SK-N-SH (cell line): ENCODE measurements around the gene IKBIP. TPM values are rescaled to one million over a fixed set of nuclear protein-coding genes. Genes with fewer than 3 reads are reported as not detected.

ENCODE experiments used
- CTCF ChIA-PET: fragments of 300-600, 350-600 bp; formaldehyde crosslinking; extraction: SDS; loops from one replicate; lab custom pipeline; 2021; lab: Yijun Ruan, JAX
- POLR2A ChIA-PET: fragments of 350-600 bp; sonication (Branson Sonifier 250); formaldehyde crosslinking; extraction: SDS; loops from one replicate; lab custom pipeline; 2020; ENCODE audit warnings: antibody characterized with exemption, inconsistent platforms; lab: Yijun Ruan, JAX
- DNase-seq: peaks from one replicate; pipeline ENCODE4 v3.0.0; 2012
- H2AFZ ChIP-seq: fragments of 200-600 bp; sonication (generic); 2 replicates; pipeline ENCODE4 v1.8.1; 2016; ENCODE audit warnings: antibody characterized with exemption, mild to moderate bottlenecking, low read depth
- H3F3A ChIP-seq: fragments of 200-600 bp; sonication (generic); replicated peaks from 2 replicates; pipeline ENCODE3; 2016; ENCODE audit warnings: antibody characterized with exemption, mild to moderate bottlenecking; ENCODE audit not compliant: insufficient read depth
- H3K27ac ChIP-seq, 2 experiments: fragments of 200-500 bp in 1 of 2; fragments of 200-600 bp in 1 of 2; sonication (Bioruptor generic) in 1 of 2; sonication (generic), shearing (Covaris generic) in 1 of 2; 2 replicates each; pipeline versions ENCODE4 v1.5.1 to v1.6.1; 2014 to 2016; ENCODE audit warnings: low read depth in 2 of 2, inconsistent platforms in 1 of 2, low read length in 1 of 2, mild to moderate bottlenecking in 1 of 2, mixed read lengths in 1 of 2
- H3K27me3 ChIP-seq: fragments of 200-600 bp; sonication (generic), shearing (Covaris generic); 2 replicates; pipeline ENCODE4 v1.6.1; 2016; ENCODE audit warnings: mixed run types; ENCODE audit not compliant: insufficient read depth
- H3K36me3 ChIP-seq, 2 experiments: fragments of 200-500 bp in 1 of 2; fragments of 200-600 bp in 1 of 2; sonication (Bioruptor generic) in 1 of 2; sonication (generic) in 1 of 2; replicated peaks in 1 of 2; 2 replicates each; pipeline versions ENCODE3 to v1.5.1; 2014 to 2016; ENCODE audit warnings: low read length in 1 of 2, mild to moderate bottlenecking in 1 of 2; ENCODE audit not compliant: insufficient read depth in 2 of 2, control insufficient read depth in 1 of 2
- H3K4me1 ChIP-seq, 2 experiments: fragments of 200-500 bp in 1 of 2; fragments of 200-600 bp in 1 of 2; sonication (Bioruptor generic) in 1 of 2; sonication (generic), shearing (Covaris generic) in 1 of 2; 2 replicates each; pipeline versions ENCODE4 v1.5.1 to v1.6.1; 2014 to 2016; ENCODE audit warnings: low read depth in 1 of 2, low read length in 1 of 2, mixed run types in 1 of 2; ENCODE audit not compliant: insufficient read depth in 2 of 2, control insufficient read depth in 1 of 2
- H3K4me2 ChIP-seq: fragments of 200-600 bp; sonication (generic), shearing (Covaris generic); 2 replicates; pipeline ENCODE4 v1.6.1; 2017; ENCODE audit warnings: mixed run types
- H3K4me3 ChIP-seq, 2 experiments: fragments of 200-500 bp in 1 of 2; fragments of 200-600 bp in 1 of 2; sonication (Bioruptor generic) in 1 of 2; sonication (generic), shearing (Covaris generic) in 1 of 2; 2 replicates each; pipeline versions ENCODE4 v1.5.1 to v1.8.1; 2014 to 2016; ENCODE audit warnings: low read depth in 2 of 2, inconsistent platforms in 1 of 2, low read length in 1 of 2, mild to moderate bottlenecking in 1 of 2, mixed read lengths in 1 of 2, moderate library complexity in 1 of 2
- H3K79me2 ChIP-seq: fragments of 200-600 bp; sonication (generic); 2 replicates; pipeline ENCODE4 v1.8.1; 2017; ENCODE audit warnings: mild to moderate bottlenecking; ENCODE audit not compliant: insufficient read depth
- H3K9ac ChIP-seq: fragments of 200-600 bp; sonication (generic); 2 replicates; pipeline ENCODE4 v1.6.1; 2017; ENCODE audit warnings: mixed run types
- H3K9me2 ChIP-seq: fragments of 200-600 bp; sonication (generic); 2 replicates; pipeline ENCODE4 v1.6.1; 2017; ENCODE audit warnings: mixed run types
- H3K9me3 ChIP-seq: fragments of 200-600 bp; sonication (generic); 2 replicates; pipeline ENCODE4 v1.6.1; 2017; ENCODE audit warnings: mixed run types, mild to moderate bottlenecking, moderate library complexity
- H4K20me1 ChIP-seq: fragments of 200-600 bp; sonication (generic); 2 replicates; pipeline ENCODE4 v1.6.1; 2017; ENCODE audit warnings: mild to moderate bottlenecking, mixed run types; ENCODE audit not compliant: insufficient read depth
- CTCF ChIP-seq: fragments of 200-600 bp; sonication (generic); IDR thresholded peaks from 2 replicates; pipeline ENCODE4 v1.6.1; 2017; ENCODE audit warnings: antibody characterized with exemption, mild to moderate bottlenecking, moderate library complexity
- ELF1 ChIP-seq: IDR thresholded peaks from 2 replicates; pipeline ENCODE4 v1.4.0; 2012
- EP300 ChIP-seq, 2 experiments: IDR thresholded peaks; 2 replicates each; pipeline versions ENCODE4 v1.4.0 to v1.6.1; 2012; ENCODE audit warnings: borderline replicate concordance in 1 of 2, low read depth in 1 of 2, low read length in 1 of 2
- EZH2phosphoT487 ChIP-seq: fragments of 200-600 bp; sonication (generic); IDR thresholded peaks from 2 replicates; pipeline ENCODE4 v1.6.1; 2017; ENCODE audit warnings: low read depth, mixed run types, mild to moderate bottlenecking, antibody characterized with exemption, moderate library complexity, borderline replicate concordance
- GABPA ChIP-seq: IDR thresholded peaks from 2 replicates; pipeline ENCODE4 v1.4.0; 2012; ENCODE audit warnings: low read depth, mild to moderate bottlenecking
- GATA2 ChIP-seq: sonication (generic); formaldehyde crosslinking; IDR thresholded peaks from 2 replicates; pipeline ENCODE4 v1.5.0; 2020; ENCODE audit warnings: mild to moderate bottlenecking, missing genetic modification reagents
- MAX ChIP-seq: IDR thresholded peaks from 2 replicates; pipeline ENCODE4 v1.4.0; 2012; ENCODE audit warnings: low read depth
- MEF2A ChIP-seq: IDR thresholded peaks from 2 replicates; pipeline ENCODE4 v1.4.0; 2012; ENCODE audit warnings: low read depth, borderline replicate concordance
- NFIC ChIP-seq: IDR thresholded peaks from 2 replicates; pipeline ENCODE4 v1.4.0; 2012; ENCODE audit warnings: borderline replicate concordance
- POLR2AphosphoS5 ChIP-seq: IDR thresholded peaks from 2 replicates; pipeline ENCODE4 v1.6.1; 2012; ENCODE audit warnings: low read depth, low read length
- REST ChIP-seq: IDR thresholded peaks from 2 replicates; pipeline ENCODE4 v1.6.1; 2012; ENCODE audit warnings: mild to moderate bottlenecking, low read depth, low read length, moderate library complexity
- RXRA ChIP-seq: IDR thresholded peaks from 2 replicates; pipeline ENCODE4 v1.4.0; 2012; ENCODE audit warnings: low read depth, mild to moderate bottlenecking, borderline replicate concordance
- SMC3 ChIP-seq: IDR thresholded peaks from 2 replicates; pipeline ENCODE4 v1.6.1; 2012; ENCODE audit warnings: low read depth, low read length, improper control_type of control experiment
- TAF1 ChIP-seq: IDR thresholded peaks from 2 replicates; pipeline ENCODE4 v1.6.1; 2012; ENCODE audit warnings: low read depth, mild to moderate bottlenecking, low read length, moderate library complexity, borderline replicate concordance
- USF2 ChIP-seq: fragments of 150-350 bp; IDR thresholded peaks from 2 replicates; pipeline ENCODE4 v1.6.1; 2017; ENCODE audit warnings: antibody characterized with exemption, low read length, low read depth, borderline replicate concordance
- YY1 ChIP-seq: IDR thresholded peaks from 2 replicates; pipeline ENCODE4 v1.4.0; 2012; ENCODE audit warnings: low read depth, mild to moderate bottlenecking
- WGBS: methylation state at CpG from one replicate; pipeline ENCODE4 v1.1.6; 2017; ENCODE audit warnings: low lambda C conversion rate; 5-methylcytosine and 5-hydroxymethylcytosine counted together
- polyA plus RNA-seq, 3 experiments: library from polyadenylated mRNA; depleted of rRNA; stranded (reverse); fragments of >200 nt; gene quantifications; 2 replicates each; pipeline ENCODE4 v1.2.3, GENCODE V29; 2012

IKBIP gene
- polyA plus RNA-seq, 1 of the 3 experiments (the other 2 are of a cell fraction), result 25.2 TPM

- TF ChIP-seq USF2, result no peak
- no peak for TF ChIP-seq GABPA
- peak; percentile 32; the same call in 1 of the 2 replicates for TF ChIP-seq CTCF
- no peak for TF ChIP-seq EZH2phosphoT487
- no peak for TF ChIP-seq RXRA
- Histone ChIP-seq H2AFZ (no peak overlapping the region), H4K20me1 (peaks cover 4% of the 10 kb centered on the region; the same call in 1 of the 2 replicates), H3F3A (peaks cover 44% of the 10 kb centered on the region), H3K9me3 (no peaks in the 10 kb centered on the region), H3K4me3 (no peak overlapping the region), H3K4me2 (no peak overlapping the region), H3K4me1 (no peaks in the 10 kb centered on the region), H3K27me3 (no peaks in the 10 kb centered on the region), H3K79me2 (no peaks in the 10 kb centered on the region; the same call in 1 of the 2 replicates), H3K9me2 (no peaks in the 10 kb centered on the region), H3K27ac (no peak overlapping the region), H3K36me3 (peaks cover 24 to 26% of the 10 kb centered on the region in 2 experiments), H3K9ac (no peak overlapping the region)
- no peak for DNase-seq
- ChIA-PET CTCF (interaction anchor here (0.7 to 5.9 kb wide), 6 partner anchors 8 to 778 kb away, joined by 3 to 25 read pairs (median 3); partner anchors contain the start of gene SLC25A3), POLR2A (no interaction called here)
- 72% methylated on average over 2 of the region's 2 CpGs for WGBS
Observed at GRCh38 chr12:98606359-98606988, 38.1 kb downstream of the IKBIP start.

GRCh38 chr12:98601924-98602323, 42.7 kb downstream of the IKBIP start:
- Histone ChIP-seq H3K27me3 (no peaks in the 10 kb centered on the region), H4K20me1 (peaks cover 30% of the 10 kb centered on the region), H3K9me3 (no peaks in the 10 kb centered on the region), H3K4me2 (no peak overlapping the region), H3K36me3 (peaks cover 57 to 69% of the 10 kb centered on the region in 2 experiments), H3K4me1 (no peaks in the 10 kb centered on the region), H3K27ac (no peak overlapping the region), H3K79me2 (peaks cover 39% of the 10 kb centered on the region), H3K9ac (no peak overlapping the region), H2AFZ (no peak overlapping the region), H3F3A (peaks cover 80% of the 10 kb centered on the region), H3K9me2 (no peaks in the 10 kb centered on the region)
- 96% methylated on average over 8 of the region's 8 CpGs for WGBS
- no peak for DNase-seq
- CTCF ChIA-PET, result interaction anchor here (1.7 to 5.9 kb wide), 2 partner anchors 7 to 35 kb away, joined by 5 to 25 read pairs; partner anchors contain the start of gene SLC25A3
- POLR2A ChIA-PET, result no interaction called here
- TF ChIP-seq MEF2A (no peak), MAX (no peak), EZH2phosphoT487 (no peak), EP300 (IDR thresholded peaks at IDR 0.05; ENCODE audit: borderline replicate concordance in 1 of 2, low read depth in 1 of 2, low read length in 1 of 2) (no peak), ELF1 (no peak), USF2 (no peak), NFIC (no peak), SMC3 (no peak), TAF1 (no peak), REST (no peak), YY1 (no peak), GATA2 (CRISPR knock-in tag) (no peak), POLR2AphosphoS5 (no peak), RXRA (no peak)
- TF ChIP-seq, all 33 proteins: peak for 0
- no peak overlapping the region for H3K4me3 ChIP-seq
